AG09319 (cell line): ENCODE data around the gene AURKB.
"Not testable (repeated sequence)": the region's sequence is repeated elsewhere in the genome, so short reads cannot be mapped to it uniquely, and the experiment has no call there.

Source experiments
- DNase-seq: peaks from one replicate; pipeline ENCODE4 v3.0.0-alpha.2; 2010; ENCODE audit warnings: low read depth; ENCODE audit errors: extremely low read depth
- CTCF ChIP-seq: IDR thresholded peaks from 2 replicates; pipeline ENCODE4 v1.5.1; 2011; ENCODE audit warnings: low read depth, mild to moderate bottlenecking, inconsistent platforms, low read length, moderate library complexity

The AURKB gene

GRCh38 chr17:8209907-8210760 lies at the start of gene AURKB:
Gene AURKB (minus strand): TSS chr17:8210575. CDS start chr17:8210224, 351 bp downstream.
- no peak for TF ChIP-seq CTCF
- DNase-seq, result peak; percentile 93

GRCh38 chr17:8257801-8258200 lies 47.4 kb upstream of the AURKB start:
- no peak for TF ChIP-seq CTCF
- no peak for DNase-seq

- no peak for DNase-seq
- TF ChIP-seq CTCF, result no peak
Observed at GRCh38 chr17:8256691-8257090, 46.3 kb upstream of the AURKB start.

- DNase-seq, result no peak
- TF ChIP-seq CTCF, result no peak
Observed at GRCh38 chr17:8256291-8256690, 45.9 kb upstream of the AURKB start.

DNA sequence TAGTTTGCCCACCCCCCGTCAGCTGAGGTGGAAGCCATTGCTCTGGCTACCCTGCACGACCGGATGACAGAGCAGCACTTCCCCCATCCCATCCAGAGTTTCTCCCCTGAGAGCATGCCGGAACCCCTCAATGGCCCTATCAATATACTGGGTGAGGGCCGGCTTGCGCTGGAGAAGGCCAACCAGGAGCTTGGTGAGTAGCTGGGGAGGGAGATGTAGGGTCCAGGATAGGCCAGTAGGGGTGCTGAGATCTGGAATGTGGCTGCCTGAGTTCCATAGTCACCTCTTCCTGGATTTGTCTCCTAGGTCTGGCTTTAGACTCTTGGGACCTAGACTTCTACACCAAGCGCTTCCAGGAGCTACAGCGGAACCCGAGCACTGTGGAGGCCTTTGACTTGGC lies 45.1 kb upstream of the AURKB start:
- no peak; the same call in 1 of the 2 replicates for TF ChIP-seq CTCF
- DNase-seq, result no peak

- no peak for TF ChIP-seq CTCF
- no peak for DNase-seq
Observed at GRCh38 chr17:8254881-8255280, 44.5 kb upstream of the AURKB start.

DNA sequence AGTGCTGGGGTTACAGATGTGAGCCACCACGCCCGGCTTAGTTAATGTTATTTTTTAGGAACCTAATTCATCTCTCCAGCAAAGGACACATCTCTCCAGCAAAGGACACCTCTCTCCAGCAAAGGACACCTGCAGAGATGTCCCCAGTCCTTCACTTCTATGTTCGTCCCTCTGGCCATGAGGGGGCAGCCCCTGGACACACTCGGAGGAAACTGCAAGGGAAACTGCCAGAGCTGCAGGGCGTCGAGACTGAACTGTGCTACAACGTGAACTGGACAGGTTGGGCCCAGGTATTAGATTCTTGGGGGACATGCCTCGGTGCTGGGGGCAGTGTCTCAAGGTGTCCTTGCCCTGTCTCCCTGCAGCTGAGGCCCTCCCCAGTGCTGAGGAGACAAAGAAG lies 43.4 kb upstream of the AURKB start:
- DNase-seq, result no peak
- peak; percentile 19 for TF ChIP-seq CTCF

- DNase-seq, result not testable (repeated sequence)
Observed at GRCh38 chr17:8251411-8251810, 41.0 kb upstream of the AURKB start.
